GM21619 (cell line): ENCODE results near the gene RHOJ.
"Not testable (repeated sequence)": the region's sequence is repeated elsewhere in the genome, so short reads cannot be mapped to it uniquely, and the experiment has no call there.

ENCODE experiments used
- ATAC-seq: cut with Tn5 transposase; IDR thresholded peaks from one replicate; pipeline ENCODE4 v1.9.1; 2021; ENCODE audit not compliant: unreplicated experiment

Gene RHOJ

GRCh38 chr14:63204407-63205043 lies at the start of gene RHOJ:
Gene RHOJ (plus strand): TSS chr14:63204443. CDS start chr14:63204870, 427 bp downstream.
- no peak for ATAC-seq

GRCh38 chr14:63155511-63156185 lies 48.6 kb upstream of the RHOJ start:
- no peak for ATAC-seq

DNA sequence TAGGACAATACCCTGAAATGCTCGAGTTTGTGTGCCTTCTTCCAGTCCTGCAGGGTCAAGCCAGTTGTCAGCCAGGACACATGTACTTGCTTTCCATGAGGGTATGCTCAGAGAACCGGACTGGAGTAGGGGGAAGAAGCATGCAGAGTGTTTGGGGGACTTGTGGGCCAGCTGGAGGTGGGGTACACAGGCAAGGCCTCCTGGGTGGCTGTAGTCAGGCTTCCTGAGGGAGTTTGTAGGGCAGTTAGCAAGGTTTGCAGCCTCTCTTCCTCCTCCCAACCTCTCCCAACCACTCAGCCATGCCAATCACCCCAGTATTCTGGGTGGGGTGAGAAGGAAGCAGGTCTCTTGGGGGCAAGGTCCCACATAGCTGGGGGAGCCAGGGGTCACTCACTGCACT lies 47.0 kb upstream of the RHOJ start:
- no peak for ATAC-seq

- ATAC-seq, result no peak
These were observed 40.9 kb upstream of the RHOJ start for GRCh38 chr14:63163306-63163705.

GRCh38 chr14:63164108-63164683 lies 40.0 kb upstream of the RHOJ start:
- ATAC-seq, result no peak

- not testable (repeated sequence) for ATAC-seq
These were observed 39.0 kb upstream of the RHOJ start for GRCh38 chr14:63165267-63165666.

DNA sequence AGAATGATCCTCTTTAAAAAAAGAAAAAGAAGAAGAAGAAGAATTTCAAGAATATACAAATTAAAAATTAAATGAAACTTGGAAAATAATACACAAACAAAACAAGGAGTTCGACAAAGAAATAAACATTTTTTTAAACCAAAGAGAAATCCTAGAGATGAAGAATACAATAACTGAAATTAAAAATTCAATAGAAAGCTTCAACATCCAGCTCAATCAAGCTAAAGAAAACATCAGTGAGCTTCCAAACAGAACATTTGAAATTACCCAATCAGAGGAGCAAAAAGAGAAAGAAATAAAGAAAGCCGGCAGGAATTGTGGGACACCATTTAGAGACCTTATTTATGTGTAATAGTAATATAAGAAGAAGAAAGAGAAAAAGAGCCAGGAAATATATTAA lies 37.2 kb upstream of the RHOJ start:
- ATAC-seq, result no peak

- ATAC-seq, result no peak
These were observed 29.5 kb upstream of the RHOJ start for GRCh38 chr14:63174760-63175191.

DNA sequence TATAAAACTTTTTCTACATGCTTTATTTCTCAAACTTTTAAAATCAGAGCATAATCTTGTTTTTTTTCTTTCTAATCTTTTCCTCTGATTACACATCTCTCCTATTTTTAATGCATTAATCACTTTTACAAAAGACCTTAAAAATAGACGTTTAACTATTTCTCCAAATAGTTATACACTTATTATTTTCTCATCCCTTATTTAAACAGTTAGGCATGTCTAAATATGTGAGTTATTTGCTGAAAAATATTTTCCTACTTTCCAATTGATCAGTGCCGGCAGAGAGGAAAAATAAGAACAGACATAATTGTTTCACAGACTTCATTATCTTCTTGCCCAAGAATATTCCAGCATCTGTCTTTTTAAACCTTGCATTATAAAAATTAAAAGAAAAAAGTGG lies 28.7 kb upstream of the RHOJ start:
- ATAC-seq, result no peak

GRCh38 chr14:63178912-63179311 lies 25.3 kb upstream of the RHOJ start:
- ATAC-seq, result no peak

DNA sequence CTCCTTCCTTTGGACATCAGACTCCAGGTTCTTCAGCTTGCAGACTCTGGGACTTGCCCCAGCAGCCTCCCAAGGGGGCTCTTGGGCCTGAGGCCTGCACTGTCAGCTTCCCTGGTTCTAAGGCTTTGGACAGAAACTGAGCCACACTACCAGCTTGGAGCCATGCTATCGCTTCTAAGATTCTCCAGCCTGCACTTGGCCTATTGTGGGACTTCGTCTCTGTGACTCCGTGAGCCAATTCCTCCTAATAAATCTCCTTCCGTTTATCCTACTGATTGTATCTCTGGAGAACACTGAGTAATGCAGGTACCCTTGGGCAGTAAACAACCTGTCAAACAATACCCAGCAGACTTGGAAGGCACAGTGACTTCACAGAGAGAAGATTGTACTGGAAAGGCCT lies 24.9 kb upstream of the RHOJ start:
- no peak for ATAC-seq

DNA sequence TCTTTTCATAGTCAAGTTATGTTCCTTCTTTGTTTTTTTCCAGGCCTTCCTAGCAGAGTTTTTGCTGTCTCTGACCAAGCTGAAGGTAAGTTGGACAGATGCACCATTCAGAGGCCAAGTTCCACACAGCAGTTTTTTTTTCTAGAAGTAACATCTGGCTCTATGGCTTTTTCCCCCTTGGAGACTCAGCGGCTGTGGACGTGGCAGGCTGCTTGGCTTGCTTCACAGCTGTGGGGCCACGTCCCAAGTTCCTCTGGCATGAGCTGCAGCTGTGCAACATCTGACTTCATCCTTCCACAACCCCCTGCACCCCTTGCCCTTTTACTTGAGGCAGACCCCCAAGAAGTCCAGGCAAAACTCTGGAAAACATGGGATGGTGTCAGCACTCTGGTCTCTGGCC lies 24.2 kb upstream of the RHOJ start:
- ATAC-seq, result no peak

DNA sequence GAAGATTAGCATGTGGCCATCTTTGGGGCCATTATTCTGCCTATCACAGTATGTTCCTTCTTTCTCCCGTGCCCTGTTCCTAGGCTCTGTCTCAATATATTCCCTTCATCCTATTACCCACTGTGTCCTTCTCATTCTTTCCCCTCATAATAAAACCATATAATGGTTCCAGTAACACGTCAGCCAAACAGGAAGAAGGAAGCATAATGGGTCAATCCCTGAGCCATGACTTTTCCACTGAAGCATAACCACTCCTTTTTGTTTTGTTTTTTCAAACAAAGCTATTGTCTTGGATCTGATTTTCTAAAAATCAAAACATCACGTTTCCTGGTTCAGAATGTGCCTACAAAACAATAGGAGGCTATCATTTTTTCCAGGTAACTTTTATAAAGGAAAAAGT lies 21.3 kb upstream of the RHOJ start:
- ATAC-seq, result no peak

DNA sequence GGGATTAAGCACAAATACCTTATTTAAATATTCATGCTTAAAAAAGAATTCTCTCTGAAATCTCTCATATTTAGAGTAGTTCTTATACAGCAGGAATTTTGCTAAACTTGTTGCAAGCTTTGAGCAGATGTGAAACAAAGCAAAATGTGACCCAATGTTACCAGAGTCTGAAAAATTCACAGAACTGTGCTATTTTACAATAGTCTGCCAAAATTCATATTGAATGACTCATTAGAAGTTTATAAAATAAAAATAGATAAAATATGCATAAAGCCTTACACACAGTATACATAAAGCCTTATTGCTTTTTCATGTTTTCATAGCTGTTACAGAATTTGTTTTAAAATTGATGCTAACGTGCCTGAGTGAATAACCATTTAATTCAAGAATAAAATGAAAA lies 17.8 kb upstream of the RHOJ start:
- ATAC-seq, result no peak

GRCh38 chr14:63191211-63191610 lies 13.0 kb upstream of the RHOJ start:
- ATAC-seq, result no peak

GRCh38 chr14:63192085-63192484 lies 12.2 kb upstream of the RHOJ start:
- no peak for ATAC-seq

GRCh38 chr14:63193236-63193635 lies 11.0 kb upstream of the RHOJ start:
- ATAC-seq, result no peak

DNA sequence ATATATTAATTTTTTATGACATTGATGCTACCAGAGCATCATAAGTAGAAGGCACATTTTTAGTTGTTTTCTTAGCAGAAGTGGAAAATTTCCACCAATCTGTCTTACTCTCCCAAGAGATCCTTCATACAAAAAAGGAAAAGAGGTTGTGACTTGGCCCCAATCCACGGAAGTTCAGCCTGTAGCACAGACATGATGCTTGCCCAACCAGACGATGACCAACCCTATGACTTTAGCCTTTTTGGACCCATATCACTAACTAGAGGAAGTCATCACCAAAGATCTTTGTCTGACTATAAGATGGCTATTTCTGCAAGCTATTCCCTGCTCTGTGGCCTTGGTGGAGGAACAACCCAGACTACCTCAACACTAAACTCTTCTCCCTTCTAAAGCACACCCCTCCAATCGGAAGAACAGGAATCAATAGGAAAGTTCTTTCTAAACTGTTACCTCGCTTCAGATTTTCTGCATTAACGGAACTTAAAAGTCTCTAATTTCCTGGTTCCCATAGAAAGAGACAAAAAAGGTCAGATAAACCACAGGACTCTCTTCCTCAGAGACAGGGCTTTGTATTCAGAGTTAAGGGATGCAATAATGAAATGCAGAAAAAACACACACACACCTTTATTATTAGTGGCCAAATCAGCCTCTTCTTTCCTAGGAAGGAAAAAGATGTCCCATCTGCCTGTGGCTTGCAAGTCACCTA lies 4.1 kb upstream of the RHOJ start:
- no peak for ATAC-seq

DNA sequence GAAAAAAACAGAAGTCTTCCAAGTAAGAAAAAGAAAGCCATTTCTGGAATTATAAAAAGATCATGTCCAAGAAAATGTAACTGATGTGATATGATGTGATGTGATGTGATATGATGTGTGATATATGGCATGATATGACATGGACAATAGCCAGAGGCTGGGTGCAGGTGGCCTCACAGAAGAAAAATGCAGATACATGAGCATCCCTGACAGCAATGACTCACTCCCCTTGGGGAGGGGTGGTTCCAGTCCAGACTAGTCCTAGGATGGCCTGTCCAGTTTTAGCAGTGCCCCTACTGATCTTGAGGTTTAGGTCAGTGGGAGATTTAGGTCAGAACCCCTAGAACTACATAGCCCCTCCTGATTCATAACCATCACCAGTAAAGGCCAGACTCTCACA lies 3.5 kb upstream of the RHOJ start:
- ATAC-seq, result no peak

GRCh38 chr14:63203015-63203414 lies 1.2 kb upstream of the RHOJ start:
- no peak for ATAC-seq

DNA sequence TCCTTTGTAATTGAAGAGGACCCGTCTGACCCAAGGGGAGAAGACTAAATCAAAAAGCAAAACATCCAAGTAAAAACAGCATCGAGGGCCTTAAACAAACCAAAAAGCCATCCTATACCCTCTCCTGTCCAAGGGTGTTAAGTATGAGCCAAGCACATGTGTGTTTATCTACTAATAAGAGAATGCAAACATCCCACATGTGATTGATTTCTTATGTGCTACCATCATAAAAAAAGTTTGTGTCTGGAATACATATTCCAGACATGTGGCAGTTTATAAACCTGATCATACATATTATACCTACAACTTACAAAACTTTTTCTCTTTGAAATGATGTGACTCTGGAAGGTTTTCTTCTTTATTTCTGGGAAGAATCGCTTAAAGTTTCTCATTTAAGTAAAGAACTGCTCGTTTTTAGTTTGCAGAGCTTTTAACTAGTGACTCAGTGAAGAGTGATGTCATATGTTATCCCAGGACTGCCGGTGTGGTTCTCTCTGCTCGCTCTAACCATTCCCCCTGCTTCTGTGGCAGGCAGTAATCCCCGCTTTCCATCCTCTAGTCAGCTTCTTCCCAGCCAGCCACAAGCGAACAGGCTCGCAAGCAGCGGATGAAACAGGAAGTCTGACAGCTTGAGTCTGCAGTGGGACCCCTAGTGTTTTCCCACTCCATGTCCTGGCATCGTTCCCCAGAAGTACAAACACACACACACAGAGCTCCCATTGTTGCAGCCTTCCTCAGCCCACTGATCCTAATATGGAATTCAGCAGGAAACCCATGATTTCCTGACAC lies 431 bp upstream of the RHOJ start:
- ATAC-seq, result no peak
